ENCODE measurements around the gene ZNF85.
A peak's percentile ranks its signal among the peaks of the same experiment; 100 is the strongest.

ZNF85 gene

GRCh38 chr19:20999731-21000352, 76.8 kb downstream of the ZNF85 start:
- TF ChIP-seq SIN3A (IDR thresholded peaks at IDR 0.05; ENCODE audit: borderline replicate concordance, insufficient read depth, low read length), result no peak
- no peak for TF ChIP-seq FOXP2 (optimal IDR thresholded peaks at IDR 0.05; ENCODE audit: borderline replicate concordance, extremely low read depth, extremely low read length, insufficient read depth)
- peak in 1 of 2 experiments; percentile 11; a peak in 1 of 4 replicates for TF ChIP-seq REST (IDR thresholded peaks at IDR 0.05; ENCODE audit: insufficient read depth in 1 of 2, low read depth in 2 of 2, low read length in 2 of 2)
- TF ChIP-seq POLR2AphosphoS5 (IDR thresholded peaks at IDR 0.05; ENCODE audit: low read depth, low read length), result peak; percentile 94
- peak; percentile 81 for TF ChIP-seq TAF1 (IDR thresholded peaks at IDR 0.05; ENCODE audit: borderline replicate concordance, insufficient read depth, low read length)

Measured in PFSK-1 (cell line).